H9 (cell line): ENCODE data around the gene MEGF10. TPM values are rescaled to one million over a fixed set of nuclear protein-coding genes. Genes with fewer than 3 reads are reported as not detected.

ENCODE experiments used
- DNase-seq: peaks from one replicate; pipeline ENCODE4 v3.0.0-alpha.2; 2017
- H2AFZ ChIP-seq: one replicate; pipeline ENCODE4 v1.6.1; 2013; ENCODE audit warnings: mild to moderate bottlenecking, low read length, control low read depth, moderate library complexity
- H2AK5ac ChIP-seq: 2 replicates; pipeline ENCODE4 v1.6.1; 2013; ENCODE audit warnings: low read length, control low read depth, mixed read lengths; ENCODE audit not compliant: insufficient read length
- H2BK120ac ChIP-seq: one replicate; pipeline ENCODE4 v1.6.1; 2013; ENCODE audit warnings: low read depth, mild to moderate bottlenecking, low read length, control low read depth, inconsistent platforms; ENCODE audit not compliant: poor library complexity, severe bottlenecking
- H2BK12ac ChIP-seq: 2 replicates; pipeline ENCODE4 v1.6.1; 2013; ENCODE audit warnings: low read length, control low read depth, mixed read lengths, low read depth; ENCODE audit not compliant: insufficient read length
- H2BK15ac ChIP-seq: 2 replicates; pipeline ENCODE4 v1.6.1; 2013; ENCODE audit warnings: low read depth, low read length, control low read depth
- H2BK20ac ChIP-seq: one replicate; pipeline ENCODE4 v1.6.1; 2013; ENCODE audit warnings: low read depth, mild to moderate bottlenecking, low read length, control low read depth, inconsistent platforms; ENCODE audit not compliant: poor library complexity, severe bottlenecking
- H2BK5ac ChIP-seq: 2 replicates; pipeline ENCODE4 v1.6.1; 2013; ENCODE audit warnings: low read length, control low read depth, mixed read lengths; ENCODE audit not compliant: insufficient read length
- H3K14ac ChIP-seq: 2 replicates; pipeline ENCODE4 v1.6.1; 2013; ENCODE audit warnings: low read length, control low read depth; ENCODE audit not compliant: insufficient read depth
- H3K18ac ChIP-seq: 2 replicates; pipeline ENCODE4 v1.6.1; 2013; ENCODE audit warnings: low read depth, mild to moderate bottlenecking, mixed read lengths, low read length, control low read depth; ENCODE audit not compliant: insufficient read length
- H3K23ac ChIP-seq: 2 replicates; pipeline ENCODE4 v1.6.1; 2013; ENCODE audit warnings: low read length, control low read depth, mixed read lengths, low read depth; ENCODE audit not compliant: insufficient read length
- H3K23me2 ChIP-seq: 2 replicates; pipeline ENCODE4 v1.6.1; 2013; ENCODE audit warnings: low read depth, mild to moderate bottlenecking, mixed read lengths, low read length, control low read depth; ENCODE audit not compliant: insufficient read length, poor library complexity, severe bottlenecking
- H3K27ac ChIP-seq: 2 replicates; pipeline ENCODE4 v1.5.1; 2013; ENCODE audit warnings: low read length, control low read depth, mixed read lengths, low read depth; ENCODE audit not compliant: insufficient read length
- H3K27me3 ChIP-seq: 2 replicates; pipeline ENCODE4 v1.6.1; 2013; ENCODE audit warnings: low read length, control low read depth, inconsistent platforms; ENCODE audit not compliant: insufficient read depth
- H3K4ac ChIP-seq: 2 replicates; pipeline ENCODE4 v1.6.1; 2013; ENCODE audit warnings: low read depth, mild to moderate bottlenecking, control low read depth, inconsistent platforms, low read length, moderate library complexity
- H3K4me1 ChIP-seq: 2 replicates; pipeline ENCODE4 v1.6.1; 2013; ENCODE audit warnings: low read length, control low read depth, inconsistent platforms; ENCODE audit not compliant: insufficient read depth
- H3K4me2 ChIP-seq: 2 replicates; pipeline ENCODE4 v1.6.1; 2013; ENCODE audit warnings: low read length, control low read depth, mixed read lengths; ENCODE audit not compliant: insufficient read length, insufficient read depth
- H3K56ac ChIP-seq: 2 replicates; pipeline ENCODE4 v1.6.1; 2013; ENCODE audit warnings: low read depth, mild to moderate bottlenecking, mixed read lengths, low read length, control low read depth; ENCODE audit not compliant: insufficient read length
- H3K79me1 ChIP-seq: 2 replicates; pipeline ENCODE4 v1.6.1; 2013; ENCODE audit warnings: low read depth, mild to moderate bottlenecking, moderate library complexity, low read length, control low read depth, inconsistent platforms; ENCODE audit not compliant: insufficient read depth, poor library complexity, severe bottlenecking
- H3K79me2 ChIP-seq: 2 replicates; pipeline ENCODE4 v1.6.1; 2013; ENCODE audit warnings: low read length, control low read depth, inconsistent platforms; ENCODE audit not compliant: insufficient read depth
- H3K9ac ChIP-seq: 2 replicates; pipeline ENCODE4 v1.6.1; 2013; ENCODE audit warnings: low read length, control low read depth, mixed read lengths; ENCODE audit not compliant: insufficient read length; ENCODE audit errors: extremely low read depth
- H3K9me3 ChIP-seq: one replicate; pipeline ENCODE4 v1.6.1; 2013; ENCODE audit warnings: low read depth, low read length, inconsistent platforms; ENCODE audit not compliant: control insufficient read depth
- H3T11ph ChIP-seq: one replicate; pipeline ENCODE4 v1.6.1; 2013; ENCODE audit warnings: mild to moderate bottlenecking, low read length, control low read depth, inconsistent platforms
- H4K20me1 ChIP-seq: one replicate; pipeline ENCODE4 v1.6.1; 2013; ENCODE audit not compliant: control insufficient read depth, insufficient read length, insufficient read depth
- H4K5ac ChIP-seq: 2 replicates; pipeline ENCODE4 v1.6.1; 2013; ENCODE audit warnings: low read depth, mild to moderate bottlenecking, mixed read lengths, low read length, control low read depth; ENCODE audit not compliant: insufficient read length
- H4K8ac ChIP-seq: replicated peaks from 2 replicates; pipeline ENCODE4 v1.6.1; 2013; ENCODE audit warnings: low read length, control low read depth, mixed read lengths, low read depth; ENCODE audit not compliant: insufficient read length
- H4K91ac ChIP-seq: 2 replicates; pipeline ENCODE4 v1.6.1; 2013; ENCODE audit warnings: low read depth, mild to moderate bottlenecking, moderate library complexity, mixed read lengths, low read length, control low read depth; ENCODE audit not compliant: insufficient read length
- H3K27ac Mint-ChIP-seq, 3 experiments: 2 replicates in 2 of 3; 3 replicates in 1 of 3; pipeline ENCODE4 v1.8.0; 2020 to 2021; ENCODE audit warnings: mixed read lengths in 3 of 3, mild to moderate bottlenecking in 1 of 3, moderate library complexity in 1 of 3
- H3K27me3 Mint-ChIP-seq: 2 replicates; pipeline ENCODE4 v1.8.0; 2021; ENCODE audit warnings: low read depth, mild to moderate bottlenecking, moderate library complexity, mixed read lengths
- H3K36me3 Mint-ChIP-seq, 3 experiments: 2 replicates in 2 of 3; 3 replicates in 1 of 3; pipeline ENCODE4 v1.8.0; 2020 to 2021; ENCODE audit warnings: low read depth in 3 of 3, mixed read lengths in 3 of 3; ENCODE audit not compliant: insufficient read depth in 1 of 3
- H3K4me1 Mint-ChIP-seq, 2 experiments: 2 replicates each; pipeline ENCODE4 v1.8.0; 2020; ENCODE audit warnings: mixed read lengths in 2 of 2
- H3K4me3 Mint-ChIP-seq, 2 experiments: 2 replicates in 1 of 2; 3 replicates in 1 of 2; pipeline ENCODE4 v1.8.0; 2020 to 2021; ENCODE audit warnings: mild to moderate bottlenecking in 2 of 2, mixed read lengths in 2 of 2, moderate library complexity in 1 of 2
- H3K9me3 Mint-ChIP-seq, 2 experiments: 2 replicates in 1 of 2; 3 replicates in 1 of 2; pipeline ENCODE4 v1.8.0; 2020; ENCODE audit warnings: mild to moderate bottlenecking in 2 of 2, mixed read lengths in 2 of 2, moderate library complexity in 1 of 2
- CTCF ChIP-seq: fragments of 200-600 bp; sonication (generic); conservative IDR thresholded peaks from 3 replicates; pipeline ENCODE4 v1.8.0; 2021; ENCODE audit warnings: antibody characterized with exemption, mild to moderate bottlenecking
- WGBS: extraction: QIAGEN DNeasy Blood & Tissue Kit; methylation state at CpG from one replicate; pipeline ENCODE4 v1.1.7; 2013; ENCODE audit warnings: missing lambda C conversion rate, low lambda C conversion rate, mixed read lengths; ENCODE audit not compliant: insufficient read length; ENCODE audit errors: extremely low coverage; 5-methylcytosine and 5-hydroxymethylcytosine counted together
- total RNA-seq: library from RNA; stranded (reverse); gene quantifications from 2 replicates; pipeline ENCODE4 v1.2.1, GENCODE V29; 2021

The MEGF10 gene
- total RNA-seq, 1 experiment from 2014 or later: 36.5 TPM

- H3K9ac ChIP-seq: no peak overlapping the region
- H4K20me1 ChIP-seq: no peaks in the 10 kb centered on the region
- H3K9me3 ChIP-seq: no peaks in the 10 kb centered on the region
- no peak overlapping the region for H3K4me2 ChIP-seq
- H3K4me1 Mint-ChIP-seq: peaks cover 47 to 53% of the 10 kb centered on the region in 2 experiments
- H3K27ac Mint-ChIP-seq: no peak overlapping the region
- no peak overlapping the region for H2BK15ac ChIP-seq
- peaks cover 10% of the 10 kb centered on the region for H3K4me1 ChIP-seq
- H2BK20ac ChIP-seq: no peak overlapping the region
- no peak overlapping the region for H2BK120ac ChIP-seq
- H3K4ac ChIP-seq: no peak overlapping the region
- no peak overlapping the region for H4K91ac ChIP-seq
- H3K23me2 ChIP-seq: no peaks in the 10 kb centered on the region
- H3K14ac ChIP-seq: no peak overlapping the region
- H2AK5ac ChIP-seq: no peak overlapping the region
- no peaks in the 10 kb centered on the region for H3K27me3 ChIP-seq
- H3K79me1 ChIP-seq: no peaks in the 10 kb centered on the region
- H4K8ac ChIP-seq: no peak overlapping the region
- no peak overlapping the region for H3K4me3 Mint-ChIP-seq
- H3K56ac ChIP-seq: no peak overlapping the region
- H3K18ac ChIP-seq: no peak overlapping the region
- no peak overlapping the region for H2AFZ ChIP-seq
- H2BK12ac ChIP-seq: no peak overlapping the region
- TF ChIP-seq CTCF: no peak
- no peaks in the 10 kb centered on the region for H3K27me3 Mint-ChIP-seq
- no peaks in the 10 kb centered on the region for H3K9me3 Mint-ChIP-seq
- no peaks in the 10 kb centered on the region for H3K79me2 ChIP-seq
- WGBS: no CpG with 5 or more reads among the region's 4 CpGs
- H3K23ac ChIP-seq: no peak overlapping the region
- H3K36me3 Mint-ChIP-seq: peaks cover 17 to 40% (median 37%) of the 10 kb centered on the region in 3 experiments
- no peak overlapping the region for H4K5ac ChIP-seq
- H3K27ac ChIP-seq: no peak overlapping the region
- no peak overlapping the region for H3T11ph ChIP-seq
- no peak for DNase-seq
- H2BK5ac ChIP-seq: no peak overlapping the region
Observed at GRCh38 chr5:127340606-127341005, 50.0 kb downstream of the MEGF10 start.
